Brain microvascular endothelial cell (primary cell): ENCODE data around the gene MAP4K5.

Experiments used
- DNase-seq: peaks from one replicate; pipeline ENCODE4 v3.0.0-alpha.2; 2020
- H3K27ac ChIP-seq: fragments of 250-450 bp; sonication (Bioruptor Pico); 2 replicates; pipeline ENCODE4 v1.5.1; 2020; ENCODE audit warnings: mild to moderate bottlenecking, moderate library complexity
- H3K27me3 ChIP-seq: fragments of 250-450 bp; sonication (Bioruptor Pico); replicated peaks from 2 replicates; pipeline ENCODE4 v1.5.1; 2020; ENCODE audit warnings: mild to moderate bottlenecking
- H3K36me3 ChIP-seq: fragments of 250-450 bp; sonication (Bioruptor Pico); replicated peaks from 2 replicates; pipeline ENCODE4 v1.5.1; 2020; ENCODE audit warnings: mild to moderate bottlenecking
- H3K4me3 ChIP-seq: 2 replicates; pipeline ENCODE4 v1.5.1; 2011; ENCODE audit warnings: low read depth, mild to moderate bottlenecking, control low read depth, low read length, moderate library complexity
- CTCF ChIP-seq: IDR thresholded peaks from 2 replicates; pipeline ENCODE4 v1.5.1; 2011; ENCODE audit warnings: low read depth, mild to moderate bottlenecking, moderate library complexity, low read length, control low read depth, inconsistent platforms; ENCODE audit errors: missing control alignments
- in situ Hi-C: cut with HindIII; loops from 2 replicates; pipeline ENCODE4 v1.10.0; 2017; ENCODE audit warnings: low sequenced_read_pairs, low pct_ligation_motif_present

MAP4K5 gene

GRCh38 chr14:50524060-50524459 lies 8.3 kb downstream of the MAP4K5 start:
- Histone ChIP-seq H3K4me3 (no peak overlapping the region), H3K27me3 (no peaks in the 10 kb centered on the region), H3K36me3 (peaks cover 4% of the 10 kb centered on the region), H3K27ac (peak overlapping the region; percentile 99)
- in situ Hi-C loops: no loop called here
- TF ChIP-seq CTCF: no peak
- DNase-seq: no peak

GRCh38 chr14:50523271-50524041 lies 8.9 kb downstream of the MAP4K5 start:
- DNase-seq: no peak
- Histone ChIP-seq H3K36me3 (peaks cover 4% of the 10 kb centered on the region), H3K27ac (peak overlapping the region; percentile 99), H3K27me3 (no peaks in the 10 kb centered on the region), H3K4me3 (no peak overlapping the region)
- in situ Hi-C loops: no loop called here
- no peak for TF ChIP-seq CTCF

- peak; percentile 49 for DNase-seq
- H3K4me3 ChIP-seq: no peak overlapping the region
- in situ Hi-C loops: no loop called here
- no peaks in the 10 kb centered on the region for H3K27me3 ChIP-seq
- no peak for TF ChIP-seq CTCF
- peaks cover 4% of the 10 kb centered on the region for H3K36me3 ChIP-seq
- H3K27ac ChIP-seq: peak overlapping the region; percentile 99
Observed at GRCh38 chr14:50521912-50522341, 10.4 kb downstream of the MAP4K5 start.

- peak overlapping the region; percentile 99 for H3K27ac ChIP-seq
- no peak for TF ChIP-seq CTCF
- peak; percentile 95 for DNase-seq
- H3K27me3 ChIP-seq: no peaks in the 10 kb centered on the region
- H3K4me3 ChIP-seq: no peak overlapping the region
- H3K36me3 ChIP-seq: peaks cover 4% of the 10 kb centered on the region
- in situ Hi-C loops: no loop called here
Observed at GRCh38 chr14:50520947-50521815, 11.2 kb downstream of the MAP4K5 start.

GRCh38 chr14:50516091-50516490 lies 16.3 kb downstream of the MAP4K5 start:
- no peaks in the 10 kb centered on the region for H3K27me3 ChIP-seq
- in situ Hi-C loops: no loop called here
- no peak overlapping the region for H3K4me3 ChIP-seq
- DNase-seq: no peak
- peaks cover 4% of the 10 kb centered on the region for H3K36me3 ChIP-seq
- no peak overlapping the region for H3K27ac ChIP-seq
- no peak for TF ChIP-seq CTCF
